ENCODE measurements around the gene PARK7. TPM values are rescaled to one million over a fixed set of nuclear protein-coding genes. Genes with fewer than 3 reads are reported as not detected.

PARK7 gene
- total RNA-seq, 1 experiment from 2014 or later: 370 TPM

- peaks cover 98% of the 10 kb centered on the region for H3K79me2 ChIP-seq (ENCODE audit: insufficient read depth, low read length)
- ChIA-PET RAD21 (ENCODE audit: low non-redundant PET in 1 of 2, low total read pairs in 2 of 2, uncharacterized antibody in 2 of 2, unreplicated experiment in 2 of 2) (no interaction called here), POLR2A (interaction anchor here (0.7 to 7.5 kb wide), 11 partner anchors 18 to 292 kb away, joined by 3 to 80 read pairs (median 4); no protein-coding TSS in a partner anchor), CTCF (no interaction called here)
- H3K4me2 ChIP-seq (ENCODE audit: low read length): peak overlapping the region; percentile 95
- H3K36me3 ChIP-seq (ENCODE audit: control insufficient read depth in 1 of 2, insufficient read depth in 2 of 2, low read length in 2 of 2): peaks cover 23 to 51% of the 10 kb centered on the region in 2 experiments
- TF ChIP-seq FOSL1 (IDR thresholded peaks at IDR 0.05; ENCODE audit: low read depth) (no peak), CEBPB (IDR thresholded peaks at IDR 0.05; ENCODE audit: low read depth) (no peak), ELF1 (IDR thresholded peaks at IDR 0.05; ENCODE audit: borderline replicate concordance, low read depth) (no peak), ZFX (IDR thresholded peaks at IDR 0.05) (no peak), SIN3A (IDR thresholded peaks at IDR 0.05; ENCODE audit: low read depth) (no peak), POLR2AphosphoS5 (IDR thresholded peaks at IDR 0.05; ENCODE audit: low read depth, low read length) (no peak; the same call in none of the 2 replicates), MAX (IDR thresholded peaks at IDR 0.05) (no peak), JUND (IDR thresholded peaks at IDR 0.05) (no peak), SRF (IDR thresholded peaks at IDR 0.05; ENCODE audit: low read depth) (no peak), YY1 (IDR thresholded peaks at IDR 0.05; ENCODE audit: extremely low read depth, insufficient replicate concordance, low read depth, low read length) (no peak), TCF7L2 (IDR thresholded peaks at IDR 0.05; ENCODE audit: borderline replicate concordance, extremely low read depth, insufficient read depth, insufficient read length) (no peak), EZH2 (IDR thresholded peaks at IDR 0.05) (no peak), REST (IDR thresholded peaks at IDR 0.05; ENCODE audit: low read depth) (no peak)
- TF ChIP-seq, protein P1, sequence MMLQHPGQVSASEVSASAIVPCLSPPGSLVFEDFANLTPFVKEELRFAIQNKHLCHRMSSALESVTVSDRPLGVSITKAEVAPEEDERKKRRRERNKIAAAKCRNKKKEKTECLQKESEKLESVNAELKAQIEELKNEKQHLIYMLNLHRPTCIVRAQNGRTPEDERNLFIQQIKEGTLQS (IDR thresholded peaks at IDR 0.05): no peak
- TF ChIP-seq, protein P2, sequence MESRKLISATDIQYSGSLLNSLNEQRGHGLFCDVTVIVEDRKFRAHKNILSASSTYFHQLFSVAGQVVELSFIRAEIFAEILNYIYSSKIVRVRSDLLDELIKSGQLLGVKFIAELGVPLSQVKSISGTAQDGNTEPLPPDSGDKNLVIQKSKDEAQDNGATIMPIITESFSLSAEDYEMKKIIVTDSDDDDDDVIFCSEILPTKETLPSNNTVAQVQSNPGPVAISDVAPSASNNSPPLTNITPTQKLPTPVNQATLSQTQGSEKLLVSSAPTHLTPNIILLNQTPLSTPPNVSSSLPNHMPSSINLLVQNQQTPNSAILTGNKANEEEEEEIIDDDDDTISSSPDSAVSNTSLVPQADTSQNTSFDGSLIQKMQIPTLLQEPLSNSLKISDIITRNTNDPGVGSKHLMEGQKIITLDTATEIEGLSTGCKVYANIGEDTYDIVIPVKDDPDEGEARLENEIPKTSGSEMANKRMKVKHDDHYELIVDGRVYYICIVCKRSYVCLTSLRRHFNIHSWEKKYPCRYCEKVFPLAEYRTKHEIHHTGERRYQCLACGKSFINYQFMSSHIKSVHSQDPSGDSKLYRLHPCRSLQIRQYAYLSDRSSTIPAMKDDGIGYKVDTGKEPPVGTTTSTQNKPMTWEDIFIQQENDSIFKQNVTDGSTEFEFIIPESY (IDR thresholded peaks at IDR 0.05; ENCODE audit: extremely low read depth, insufficient replicate concordance, low read length): no peak
- TF ChIP-seq, protein P3, sequence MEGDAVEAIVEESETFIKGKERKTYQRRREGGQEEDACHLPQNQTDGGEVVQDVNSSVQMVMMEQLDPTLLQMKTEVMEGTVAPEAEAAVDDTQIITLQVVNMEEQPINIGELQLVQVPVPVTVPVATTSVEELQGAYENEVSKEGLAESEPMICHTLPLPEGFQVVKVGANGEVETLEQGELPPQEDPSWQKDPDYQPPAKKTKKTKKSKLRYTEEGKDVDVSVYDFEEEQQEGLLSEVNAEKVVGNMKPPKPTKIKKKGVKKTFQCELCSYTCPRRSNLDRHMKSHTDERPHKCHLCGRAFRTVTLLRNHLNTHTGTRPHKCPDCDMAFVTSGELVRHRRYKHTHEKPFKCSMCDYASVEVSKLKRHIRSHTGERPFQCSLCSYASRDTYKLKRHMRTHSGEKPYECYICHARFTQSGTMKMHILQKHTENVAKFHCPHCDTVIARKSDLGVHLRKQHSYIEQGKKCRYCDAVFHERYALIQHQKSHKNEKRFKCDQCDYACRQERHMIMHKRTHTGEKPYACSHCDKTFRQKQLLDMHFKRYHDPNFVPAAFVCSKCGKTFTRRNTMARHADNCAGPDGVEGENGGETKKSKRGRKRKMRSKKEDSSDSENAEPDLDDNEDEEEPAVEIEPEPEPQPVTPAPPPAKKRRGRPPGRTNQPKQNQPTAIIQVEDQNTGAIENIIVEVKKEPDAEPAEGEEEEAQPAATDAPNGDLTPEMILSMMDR (IDR thresholded peaks at IDR 0.05 in 2 of 3, conservative IDR thresholded peaks at IDR 0.05 in 1 of 3; ENCODE audit: borderline replicate concordance in 1 of 3, insufficient read depth in 1 of 3, low read depth in 2 of 3, low read length in 2 of 3): no peak
- H3K4me3 ChIP-seq (replicated peaks in 1 of 2; ENCODE audit: low read depth in 1 of 2, low read length in 2 of 2): peak overlapping the region; percentile 88 to 93
- H3K27me3 ChIP-seq (ENCODE audit: insufficient read depth, low read length): no peaks in the 10 kb centered on the region
- H2AFZ ChIP-seq (ENCODE audit: low read depth, low read length, poor library complexity, severe bottlenecking): no peak overlapping the region
- no peaks in the 10 kb centered on the region for H3K9me2 ChIP-seq (ENCODE audit: insufficient read depth)
- DNase-seq (ENCODE audit: low read depth, low spot score) (no peak), ATAC-seq (no peak)
- no peaks in the 10 kb centered on the region for H3K9me3 ChIP-seq (ENCODE audit: control insufficient read depth in 1 of 2, insufficient read depth in 1 of 2, low read depth in 1 of 2, low read length in 2 of 2)
- BruUV-seq (replicated peaks): no TSS peak
- peaks cover 73 to 89% of the 10 kb centered on the region in 2 experiments for H3K4me1 ChIP-seq (ENCODE audit: control insufficient read depth in 1 of 2, insufficient read depth in 2 of 2, low read length in 2 of 2)
- peak overlapping the region; percentile 99 for H3K27ac ChIP-seq (ENCODE audit: low read depth, low read length)
- H3K9ac ChIP-seq (ENCODE audit: low read length): peak overlapping the region; percentile 91
- peaks cover 73% of the 10 kb centered on the region for H4K20me1 ChIP-seq (ENCODE audit: insufficient read depth)
- intact Hi-C loops (cut with micrococcal nuclease): no loop called here
Observed at GRCh38 chr1:8022395-8023286, 61.1 kb downstream of the PARK7 start.
